ENCODE data around the gene TOM1L2. TPM values are rescaled to one million over a fixed set of nuclear protein-coding genes. Genes with fewer than 3 reads are reported as not detected.

TOM1L2 gene
- polyA plus RNA-seq, 1 donor from 2014 or later = 40.9 TPM

DNA sequence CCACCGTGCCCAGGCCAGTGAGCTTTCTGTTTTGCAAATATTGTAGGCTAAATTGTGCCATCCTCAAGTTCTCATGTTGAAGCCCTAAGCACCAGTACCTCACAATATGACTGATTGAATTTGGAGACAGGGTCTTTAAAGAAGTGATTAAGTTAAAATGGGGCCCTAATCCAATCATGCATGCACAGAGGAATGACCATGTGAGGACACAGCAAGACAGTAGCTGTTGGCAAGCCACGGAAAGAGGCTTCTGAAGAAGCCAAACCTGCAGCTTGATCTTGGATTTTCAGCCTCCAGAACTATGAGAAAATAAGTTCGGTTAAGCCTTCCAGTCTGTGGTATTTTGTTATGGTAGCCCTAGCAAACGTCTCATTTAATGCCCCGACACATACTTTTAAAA, 24.9 kb downstream of the TOM1L2 start:
- Histone ChIP-seq H3K27me3 (ENCODE audit: insufficient read depth, low read depth, low read length) (no peaks in the 10 kb centered on the region), H3K36me3 (ENCODE audit: insufficient read depth, low read length) (no peaks in the 10 kb centered on the region), H3K4me2 (ENCODE audit: low read length) (no peak overlapping the region), H3K4me3 (ENCODE audit: low read length) (no peak overlapping the region), H3K9me3 (ENCODE audit: low read length) (no peaks in the 10 kb centered on the region), H2AFZ (ENCODE audit: low read depth, low read length) (no peak overlapping the region), H3K79me2 (replicated peaks; ENCODE audit: insufficient read depth, low read length) (peaks cover 12% of the 10 kb centered on the region), H4K20me1 (ENCODE audit: insufficient read depth) (no peaks in the 10 kb centered on the region), H3K9me2 (ENCODE audit: insufficient read depth, low read length) (no peaks in the 10 kb centered on the region), H3K9ac (ENCODE audit: low read length) (no peak overlapping the region), H3K27ac (ENCODE audit: low read length) (no peak overlapping the region), H3F3A (ENCODE audit: insufficient read depth, low read length, poor library complexity, severe bottlenecking) (no peaks in the 10 kb centered on the region)
- TF ChIP-seq TAF1 (IDR thresholded peaks at IDR 0.05; ENCODE audit: low read depth) (no peak), CTCF (IDR thresholded peaks at IDR 0.05; ENCODE audit: poor library complexity, severe bottlenecking) (no peak), REST (IDR thresholded peaks at IDR 0.05; ENCODE audit: borderline replicate concordance) (no peak), EZH2 (IDR thresholded peaks at IDR 0.05; ENCODE audit: borderline replicate concordance, insufficient read depth, low read length, poor library complexity, severe bottlenecking) (no peak), MXI1 (conservative IDR thresholded peaks at IDR 0.05; ENCODE audit: poor library complexity, severe bottlenecking) (no peak), SMC3 (conservative IDR thresholded peaks at IDR 0.05; ENCODE audit: poor library complexity) (no peak), POLR2AphosphoS5 (IDR thresholded peaks at IDR 0.05) (no peak), RAD21 (conservative IDR thresholded peaks at IDR 0.05) (no peak), EP300 (conservative IDR thresholded peaks at IDR 0.05; ENCODE audit: poor library complexity, severe bottlenecking) (no peak)

- Histone ChIP-seq H3K79me2 (replicated peaks; ENCODE audit: insufficient read depth, low read length) (peaks cover 9% of the 10 kb centered on the region), H4K20me1 (ENCODE audit: insufficient read depth) (no peaks in the 10 kb centered on the region), H3K27me3 (ENCODE audit: insufficient read depth, low read depth, low read length) (no peaks in the 10 kb centered on the region), H2AFZ (ENCODE audit: low read depth, low read length) (no peak overlapping the region), H3K9ac (ENCODE audit: low read length) (no peak overlapping the region), H3K27ac (ENCODE audit: low read length) (no peak overlapping the region), H3K4me3 (ENCODE audit: low read length) (no peak overlapping the region), H3F3A (ENCODE audit: insufficient read depth, low read length, poor library complexity, severe bottlenecking) (no peaks in the 10 kb centered on the region), H3K9me2 (ENCODE audit: insufficient read depth, low read length) (no peaks in the 10 kb centered on the region), H3K36me3 (ENCODE audit: insufficient read depth, low read length) (no peaks in the 10 kb centered on the region), H3K9me3 (ENCODE audit: low read length) (no peaks in the 10 kb centered on the region), H3K4me2 (ENCODE audit: low read length) (no peak overlapping the region)
- TF ChIP-seq CTCF (IDR thresholded peaks at IDR 0.05; ENCODE audit: poor library complexity, severe bottlenecking) (no peak), EP300 (conservative IDR thresholded peaks at IDR 0.05; ENCODE audit: poor library complexity, severe bottlenecking) (no peak), MXI1 (conservative IDR thresholded peaks at IDR 0.05; ENCODE audit: poor library complexity, severe bottlenecking) (no peak), TAF1 (IDR thresholded peaks at IDR 0.05; ENCODE audit: low read depth) (no peak), SMC3 (conservative IDR thresholded peaks at IDR 0.05; ENCODE audit: poor library complexity) (no peak), REST (IDR thresholded peaks at IDR 0.05; ENCODE audit: borderline replicate concordance) (no peak), RAD21 (conservative IDR thresholded peaks at IDR 0.05) (no peak), POLR2AphosphoS5 (IDR thresholded peaks at IDR 0.05) (no peak), EZH2 (IDR thresholded peaks at IDR 0.05; ENCODE audit: borderline replicate concordance, insufficient read depth, low read length, poor library complexity, severe bottlenecking) (no peak)
Observed at GRCh38 chr17:17946093-17946492, 26.1 kb downstream of the TOM1L2 start.

All from neural cell (in vitro differentiated cells).